ENCODE data around the gene MEGF6.

Gene MEGF6

DNA sequence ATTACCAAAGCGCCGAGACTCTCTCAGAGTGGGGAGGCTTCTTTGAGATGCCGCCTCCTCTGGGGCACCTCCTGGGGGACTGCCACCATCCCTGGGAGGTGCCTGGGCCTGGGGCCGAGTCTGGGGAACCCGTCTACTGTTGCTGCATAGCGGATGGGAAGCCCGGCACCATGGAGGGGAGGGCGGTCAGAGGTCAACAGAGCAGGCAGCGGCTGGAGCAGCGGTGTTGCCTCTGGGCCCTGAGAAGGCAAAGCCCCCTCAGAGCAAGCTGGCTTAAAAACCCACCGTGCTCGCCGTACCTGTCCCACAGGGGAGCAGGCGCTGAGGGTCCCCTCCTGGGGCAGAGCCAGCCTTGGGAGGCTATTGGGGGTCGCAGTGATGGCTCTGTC is 94.8 kb downstream of the MEGF6 start:
- DNase-seq: no peak

DNA sequence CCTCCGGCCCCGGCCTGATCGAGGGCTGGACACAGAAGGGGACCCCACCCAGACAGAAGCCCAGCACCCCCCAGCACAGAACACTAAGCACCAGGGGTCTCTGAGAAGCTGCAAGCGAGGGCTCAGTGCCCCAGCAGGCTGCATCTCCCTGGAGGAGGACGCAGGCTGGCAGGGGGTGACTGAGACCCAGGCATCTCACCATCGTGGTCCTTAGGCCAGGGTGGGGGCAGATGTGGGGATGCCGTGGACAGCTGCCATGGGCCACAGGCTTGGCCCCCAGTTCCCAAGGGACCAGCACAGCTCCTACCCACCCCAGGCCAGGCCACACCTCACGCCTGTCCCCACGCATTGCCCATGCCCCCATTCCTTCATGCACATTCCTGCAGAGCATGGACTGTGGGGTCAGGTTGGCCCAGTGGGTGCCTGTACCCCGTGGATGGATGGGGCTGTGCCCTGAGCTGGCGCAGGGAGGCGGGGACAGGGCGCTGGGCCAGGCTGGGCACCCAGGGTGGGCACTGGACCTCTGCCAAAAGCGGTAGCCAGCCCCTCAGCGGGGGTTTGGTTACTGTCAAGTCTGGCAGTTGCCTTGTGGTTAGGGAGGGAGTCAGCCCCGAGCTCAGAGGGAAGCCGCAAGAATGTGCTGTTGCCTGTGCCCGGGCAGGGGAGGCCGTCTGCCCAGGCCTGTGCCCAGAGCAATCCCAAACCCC is 95.4 kb downstream of the MEGF6 start:
- DNase-seq: peak; percentile 94

DNA sequence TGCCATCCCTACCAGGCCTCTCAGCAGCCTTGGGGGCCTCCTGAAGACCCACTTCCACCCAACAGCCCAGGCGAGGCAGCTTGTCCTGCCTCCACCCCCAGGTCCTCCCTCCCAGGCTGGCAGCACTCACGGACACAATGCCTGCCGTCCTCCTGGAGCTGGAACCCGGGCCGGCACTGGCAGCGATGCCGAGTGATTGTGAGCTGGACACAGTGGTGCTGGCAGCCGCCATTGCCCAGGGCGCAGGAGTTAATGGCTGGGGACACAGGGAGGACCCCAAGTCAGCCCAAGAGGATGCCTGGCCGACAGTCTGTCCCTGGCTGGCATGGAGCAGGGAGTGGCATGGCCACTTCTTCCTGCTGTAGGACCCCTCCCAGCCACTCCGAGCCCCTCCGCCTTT is 96.0 kb downstream of the MEGF6 start:
- DNase-seq: no peak

DNA sequence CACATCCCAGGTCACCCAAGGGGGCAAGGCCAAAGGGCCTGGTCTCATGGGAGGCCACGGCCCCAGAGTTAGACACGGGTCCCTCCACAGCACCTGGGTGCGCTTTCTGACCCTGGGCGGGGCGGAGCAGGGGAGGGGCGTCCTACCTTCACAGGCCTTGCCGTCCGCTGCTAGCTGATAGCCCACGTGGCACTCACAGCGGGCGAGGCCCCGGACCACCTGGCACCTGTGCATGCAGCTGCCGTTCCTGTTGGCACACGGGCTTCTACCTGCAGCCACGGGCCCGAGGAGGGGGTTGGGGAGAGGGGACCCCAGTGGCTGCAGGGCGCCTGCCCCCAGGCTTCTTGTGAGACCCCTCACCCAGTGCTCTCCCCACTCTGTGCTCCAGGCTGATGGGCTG is 96.9 kb downstream of the MEGF6 start:
- DNase-seq: no peak

DNA sequence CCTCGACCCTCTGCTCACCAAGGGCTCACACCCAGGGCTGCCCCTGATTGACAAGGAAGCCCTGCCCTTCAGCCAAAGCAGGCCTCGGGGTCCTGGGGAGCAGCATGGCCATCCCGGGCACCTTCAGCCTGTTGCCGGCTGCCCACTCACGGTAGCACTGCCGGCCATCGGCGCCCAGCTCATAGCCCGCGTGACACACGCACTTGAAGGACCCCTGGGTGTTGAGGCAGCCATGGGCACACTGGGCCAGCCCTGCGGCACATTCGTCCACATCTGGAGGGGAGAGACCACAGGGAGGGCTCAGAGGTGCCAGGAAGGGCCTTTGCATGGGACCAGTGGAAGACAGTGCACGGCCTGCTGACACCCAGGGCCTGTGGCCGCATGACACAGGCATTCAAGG is 99.5 kb downstream of the MEGF6 start:
- DNase-seq: no peak

DNA sequence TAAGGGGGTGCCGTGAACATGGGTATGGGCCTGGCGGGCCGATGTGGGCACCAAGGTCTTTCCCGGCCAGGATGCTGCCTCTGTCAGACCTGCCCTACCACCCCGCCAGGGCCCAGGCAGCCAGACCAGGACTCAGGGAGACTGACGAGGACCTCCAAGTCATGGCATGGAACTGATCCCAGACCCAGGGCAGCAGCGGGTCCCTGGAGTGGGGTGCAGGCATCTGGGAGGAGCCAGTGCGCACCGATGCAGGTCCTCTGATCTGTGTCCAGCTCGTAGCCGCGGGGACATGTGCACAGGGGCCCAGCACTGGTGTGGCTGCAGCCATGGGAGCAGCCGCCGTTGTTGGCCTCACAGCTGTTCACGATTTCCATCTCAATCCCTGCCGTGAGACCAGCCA is 100.0 kb downstream of the MEGF6 start:
- DNase-seq: no peak

DNA sequence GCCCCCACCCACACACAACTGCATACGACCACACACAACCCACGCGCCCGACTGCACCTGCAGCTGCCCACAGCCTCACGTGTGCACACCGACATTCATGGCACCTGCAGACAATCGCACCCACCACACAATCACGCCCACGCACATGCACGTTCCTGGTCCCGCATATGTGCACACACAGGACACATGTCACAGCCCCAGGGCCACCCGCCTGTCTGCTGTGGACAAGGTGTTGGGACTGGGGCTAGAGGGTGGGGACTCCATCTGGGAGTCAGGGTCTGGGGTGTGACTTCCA is 100.4 kb downstream of the MEGF6 start:
- no peak for DNase-seq

DNA sequence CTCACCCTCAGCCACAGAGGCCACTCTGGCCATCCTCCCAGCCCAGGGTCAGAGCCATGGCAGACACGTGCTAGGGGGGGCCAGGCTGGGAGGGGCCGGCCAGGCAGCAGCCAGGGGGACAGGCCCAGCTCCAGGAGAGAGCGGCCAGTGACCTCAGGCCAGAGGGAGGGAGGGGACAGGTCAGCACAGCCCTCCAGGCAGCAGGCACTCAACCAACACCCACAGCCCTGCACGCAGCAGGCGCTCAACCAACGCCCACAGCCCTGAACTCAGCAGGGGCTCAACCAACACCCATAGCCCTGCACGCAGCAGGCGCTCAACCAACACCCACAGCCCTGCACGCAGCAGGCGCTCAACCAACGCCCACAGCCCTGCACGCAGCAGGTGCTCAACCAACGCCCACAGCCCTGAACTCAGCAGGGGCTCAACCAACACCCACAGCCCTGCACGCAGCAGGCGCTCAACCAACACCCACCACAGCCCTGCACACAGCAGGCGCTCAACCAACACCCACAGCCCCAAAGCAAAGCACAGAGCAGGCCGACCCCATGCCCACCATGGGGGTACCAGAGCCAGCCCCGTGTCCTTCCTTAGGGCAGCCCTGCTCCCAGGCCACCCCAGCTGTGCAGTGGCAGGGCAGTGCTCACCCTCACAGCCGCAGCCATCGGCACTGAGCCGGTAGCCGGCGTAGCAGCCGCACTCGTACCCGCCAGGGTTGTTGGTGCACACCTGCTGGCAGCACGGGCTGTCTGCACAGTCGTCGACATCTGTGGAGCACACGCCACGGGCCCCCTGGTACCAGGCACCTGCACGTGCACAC is 101.0 kb downstream of the MEGF6 start:
- DNase-seq: no peak

DNA sequence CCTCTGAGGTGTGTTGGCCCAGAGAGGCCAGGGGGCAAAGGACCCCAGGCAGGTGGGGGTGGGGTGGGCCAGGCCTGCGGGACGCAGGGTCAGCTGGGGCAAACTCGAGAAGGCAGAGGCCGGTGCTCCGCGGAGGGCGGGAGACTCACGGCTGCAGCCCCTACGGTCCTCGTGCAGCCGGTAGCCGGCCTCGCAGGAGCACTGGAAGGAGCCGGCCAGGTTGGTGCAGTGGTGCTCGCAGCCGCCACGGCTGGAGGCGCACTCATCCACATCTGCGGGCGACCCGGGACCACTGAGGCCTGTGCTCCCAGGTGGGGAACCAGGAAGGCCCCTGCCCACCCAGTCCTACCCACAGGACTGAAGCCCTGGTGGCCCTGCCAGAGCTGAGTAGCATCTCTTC is 101.6 kb downstream of the MEGF6 start:
- DNase-seq: no peak

DNA sequence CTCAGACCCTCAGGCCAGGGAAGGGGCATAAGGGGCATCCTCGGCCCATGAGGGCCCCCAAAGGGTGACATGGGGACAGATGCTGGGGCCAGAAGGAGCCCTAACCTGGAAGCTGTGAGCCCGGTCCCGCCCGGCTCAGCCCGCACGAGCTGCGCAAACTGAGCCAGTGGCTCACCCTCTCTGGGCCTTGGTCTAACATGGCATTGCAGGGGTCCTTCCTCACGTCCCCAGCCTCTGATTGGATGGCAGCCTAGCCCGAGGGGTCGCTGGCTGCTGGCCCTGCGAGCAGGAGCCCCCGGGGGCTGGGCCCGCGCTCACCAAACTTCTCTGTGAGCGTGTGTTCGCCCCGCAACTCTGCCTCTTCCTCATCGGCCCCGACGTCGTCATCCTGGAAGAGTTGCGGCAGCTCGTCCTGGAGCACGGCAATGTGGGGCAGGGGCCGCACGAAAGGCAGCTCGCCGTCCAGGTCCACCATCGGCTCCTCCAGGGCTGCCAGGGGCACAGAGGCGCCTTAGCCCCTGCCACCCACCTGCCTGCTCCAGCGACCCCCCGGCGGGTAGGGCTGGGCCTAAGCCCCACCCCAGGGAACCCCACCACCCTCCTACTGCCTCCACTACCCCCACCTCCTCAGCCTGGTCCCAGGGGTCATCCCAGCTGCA is 102.4 kb downstream of the MEGF6 start:
- no peak for DNase-seq

DNA sequence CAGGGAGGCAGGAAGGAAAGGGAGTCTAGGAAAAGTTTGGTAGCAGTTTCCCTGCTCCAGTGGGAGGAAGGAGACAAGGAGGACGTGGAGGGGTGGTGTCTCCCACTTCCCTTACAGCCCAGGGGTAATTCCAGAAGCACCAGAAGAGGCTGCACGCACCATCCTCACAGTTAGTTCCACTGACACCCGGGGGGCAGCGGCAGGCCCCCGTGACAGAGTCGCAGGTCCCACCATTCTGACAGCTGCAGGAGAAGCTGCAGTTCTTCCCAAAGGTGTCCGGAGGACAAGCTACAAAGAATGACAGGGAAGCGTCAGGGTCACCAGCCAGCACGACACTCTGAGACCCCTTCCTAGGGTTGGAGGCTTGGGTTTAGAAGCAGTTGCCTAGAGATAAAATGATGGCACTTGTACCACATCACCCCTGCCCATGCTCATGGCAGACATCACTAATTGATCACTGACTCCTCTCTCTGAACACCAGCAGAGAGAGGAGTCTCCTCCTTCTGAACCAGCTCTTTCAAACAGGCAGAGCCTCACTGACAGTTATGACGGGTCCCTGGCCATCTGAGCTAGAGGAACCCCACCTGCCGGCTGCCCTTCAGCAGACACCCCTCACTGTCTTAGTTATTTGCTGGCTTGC is 103.6 kb downstream of the MEGF6 start:
- no peak for DNase-seq

DNA sequence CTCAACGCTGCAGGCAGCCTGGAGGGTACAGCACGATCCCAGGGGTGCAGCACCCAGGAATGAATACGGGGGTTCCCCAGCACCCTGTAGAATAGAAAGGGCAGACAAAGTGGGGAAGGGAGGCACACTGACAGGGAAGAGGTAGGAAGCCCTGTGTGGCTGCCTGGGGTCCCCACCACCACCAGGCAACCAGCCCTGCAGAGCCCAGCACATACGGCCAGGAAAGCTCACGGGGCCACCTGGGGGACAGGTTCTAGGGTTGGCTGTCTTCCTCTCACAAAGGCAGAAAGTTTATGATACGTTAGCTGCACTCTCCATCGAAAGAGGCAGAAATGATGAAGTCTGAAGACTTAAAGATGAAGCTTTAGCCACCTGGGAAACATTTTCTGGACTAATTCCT is 104.4 kb downstream of the MEGF6 start:
- DNase-seq: no peak

DNA sequence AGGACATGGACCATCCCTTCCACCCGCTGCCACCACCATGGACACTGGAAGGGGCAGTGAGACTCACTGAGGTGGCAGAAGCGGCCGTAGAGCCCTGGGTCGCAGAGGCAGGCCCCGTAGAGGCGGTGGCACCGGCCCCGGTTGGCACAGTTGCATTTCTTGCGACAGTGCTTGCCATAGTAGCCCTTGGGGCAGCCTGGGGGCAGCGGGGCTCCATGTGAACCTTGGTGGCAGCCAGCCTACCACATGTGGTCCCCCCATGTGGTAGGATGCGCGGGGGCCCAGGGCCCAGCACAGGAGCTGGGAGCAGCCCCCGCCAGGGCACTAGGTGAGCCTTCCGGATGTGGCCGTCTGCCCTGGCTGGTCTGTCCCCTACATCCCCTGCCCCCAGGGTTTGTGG is 105.3 kb downstream of the MEGF6 start:
- DNase-seq: no peak

DNA sequence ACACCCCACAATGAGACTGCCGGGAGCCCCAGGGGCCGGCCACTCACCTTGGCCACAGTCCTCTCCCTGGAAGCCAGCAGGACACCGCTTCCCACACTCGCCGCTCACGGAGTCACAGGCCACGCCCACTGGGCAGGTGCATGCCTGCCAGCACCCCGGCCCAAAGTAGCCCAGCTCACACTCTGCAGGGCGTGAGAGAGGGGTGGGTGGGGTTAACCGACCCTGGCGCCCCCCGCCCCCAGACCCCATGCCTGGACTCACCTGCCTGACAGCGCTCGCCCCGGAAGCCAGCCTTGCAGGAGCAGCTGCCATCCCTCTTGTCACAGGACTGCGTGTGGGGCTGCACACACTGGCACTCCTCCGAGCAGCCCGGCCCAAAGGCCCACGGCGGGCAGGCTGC is 106.1 kb downstream of the MEGF6 start:
- DNase-seq: no peak

DNA sequence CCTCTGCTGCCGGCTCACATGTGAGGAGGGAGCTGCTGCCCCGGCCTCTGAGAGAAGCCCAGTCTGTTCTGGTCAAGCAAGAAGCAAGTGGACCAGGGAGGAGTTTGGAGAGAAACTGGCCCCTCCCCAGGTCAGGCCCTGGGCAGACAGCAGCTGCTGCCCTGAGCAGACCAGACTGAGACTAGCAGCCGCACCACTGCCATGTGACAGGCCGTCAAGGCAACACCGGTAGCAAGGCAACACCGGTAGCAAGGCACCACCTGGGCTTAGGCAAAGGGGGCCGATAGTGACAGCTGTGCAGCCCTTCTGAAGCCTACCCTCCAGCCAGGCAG is 106.5 kb downstream of the MEGF6 start:
- DNase-seq: no peak

DNA sequence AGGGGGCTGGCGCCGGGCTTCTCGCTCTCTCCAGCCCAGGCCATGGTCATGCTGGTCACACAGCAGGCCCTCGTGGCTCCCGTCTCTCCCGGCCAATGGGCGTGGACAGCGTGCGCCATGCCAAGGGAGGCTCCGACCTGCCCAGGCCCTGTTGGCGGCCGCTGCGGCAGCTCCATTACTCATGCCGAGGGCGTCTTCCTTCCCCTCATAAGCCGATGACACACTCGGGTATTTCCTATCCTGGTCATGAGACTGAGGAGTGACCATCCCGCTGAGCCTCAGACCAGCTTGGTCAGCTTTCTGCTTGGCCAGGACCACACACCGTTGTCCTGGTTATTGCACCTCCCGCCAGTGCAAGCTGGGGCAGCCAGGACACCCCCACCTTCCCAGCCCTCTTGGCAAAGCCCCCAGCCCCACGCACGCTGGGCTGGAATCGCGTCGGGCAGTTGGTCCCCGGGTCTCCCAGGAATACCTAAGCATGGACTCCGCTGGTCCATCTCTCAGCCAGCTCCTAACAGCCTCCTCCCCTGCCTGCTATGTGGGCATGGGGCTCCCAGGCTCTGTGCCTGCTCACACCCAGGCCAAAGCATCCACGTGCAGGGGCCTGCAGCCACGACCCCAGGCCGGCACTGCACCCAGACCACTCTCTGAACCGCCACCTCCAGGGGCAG is 107.0 kb downstream of the MEGF6 start:
- DNase-seq: no peak

DNA sequence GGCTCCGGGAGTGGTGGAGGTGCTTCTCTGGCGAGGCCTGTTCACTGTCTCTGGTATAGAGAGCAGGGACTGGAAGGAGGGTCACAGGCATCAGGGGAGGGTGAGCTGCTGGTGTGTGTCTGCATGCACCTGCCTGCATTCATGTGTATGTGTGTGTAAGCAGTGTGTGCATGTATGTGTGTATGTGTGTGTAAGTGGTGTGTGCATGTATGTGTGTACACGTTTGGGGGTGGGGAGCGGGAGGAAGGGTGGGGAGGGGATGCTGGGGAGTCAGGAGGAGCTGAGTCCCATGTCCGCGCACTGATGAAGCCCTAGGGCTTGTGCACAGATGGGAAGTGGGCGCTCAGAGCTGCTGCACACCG is 107.8 kb downstream of the MEGF6 start:
- no peak for DNase-seq

DNA sequence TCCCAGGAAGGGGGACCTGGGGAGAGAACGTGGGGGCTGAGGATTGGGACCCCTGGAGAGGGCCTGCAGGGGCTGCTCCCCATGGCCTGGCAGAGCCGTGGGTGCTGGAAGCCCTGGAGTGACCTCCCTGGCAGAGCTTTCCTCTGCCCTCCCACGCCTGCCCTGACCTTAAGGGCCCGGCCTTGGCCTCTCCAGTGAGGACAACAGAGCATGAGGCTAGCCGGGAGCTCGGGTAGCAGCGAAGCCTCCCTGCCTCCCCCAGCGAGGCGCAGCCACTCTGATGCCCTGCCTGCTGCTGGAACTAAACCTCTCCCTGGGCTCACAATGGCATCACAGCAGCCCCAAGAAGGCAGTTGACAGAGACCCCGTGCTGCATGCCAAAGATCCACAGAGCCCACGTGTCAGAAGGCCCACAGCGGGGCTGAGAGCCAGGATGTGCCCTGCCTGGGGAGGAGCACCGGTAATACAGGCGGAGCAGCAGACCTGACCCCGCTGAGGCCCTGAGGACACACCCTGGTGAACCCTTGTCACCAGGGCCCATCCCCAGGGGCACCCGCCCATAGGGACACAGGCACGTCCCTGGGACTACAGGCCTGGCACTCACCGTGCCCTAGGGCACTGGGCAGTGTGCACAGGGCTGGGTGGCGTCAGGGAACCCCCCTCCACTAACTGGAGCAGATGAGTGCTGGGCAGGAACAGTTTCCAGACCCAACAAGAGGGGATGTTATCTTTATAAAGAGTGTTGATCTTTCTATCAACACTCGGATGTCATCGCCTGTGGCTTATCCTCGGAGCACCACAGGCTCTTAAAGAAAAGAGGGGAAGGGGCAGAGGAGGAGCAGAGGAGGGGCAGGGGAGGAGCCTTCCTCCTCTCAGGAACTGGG is 108.4 kb downstream of the MEGF6 start:
- DNase-seq: no peak

DNA sequence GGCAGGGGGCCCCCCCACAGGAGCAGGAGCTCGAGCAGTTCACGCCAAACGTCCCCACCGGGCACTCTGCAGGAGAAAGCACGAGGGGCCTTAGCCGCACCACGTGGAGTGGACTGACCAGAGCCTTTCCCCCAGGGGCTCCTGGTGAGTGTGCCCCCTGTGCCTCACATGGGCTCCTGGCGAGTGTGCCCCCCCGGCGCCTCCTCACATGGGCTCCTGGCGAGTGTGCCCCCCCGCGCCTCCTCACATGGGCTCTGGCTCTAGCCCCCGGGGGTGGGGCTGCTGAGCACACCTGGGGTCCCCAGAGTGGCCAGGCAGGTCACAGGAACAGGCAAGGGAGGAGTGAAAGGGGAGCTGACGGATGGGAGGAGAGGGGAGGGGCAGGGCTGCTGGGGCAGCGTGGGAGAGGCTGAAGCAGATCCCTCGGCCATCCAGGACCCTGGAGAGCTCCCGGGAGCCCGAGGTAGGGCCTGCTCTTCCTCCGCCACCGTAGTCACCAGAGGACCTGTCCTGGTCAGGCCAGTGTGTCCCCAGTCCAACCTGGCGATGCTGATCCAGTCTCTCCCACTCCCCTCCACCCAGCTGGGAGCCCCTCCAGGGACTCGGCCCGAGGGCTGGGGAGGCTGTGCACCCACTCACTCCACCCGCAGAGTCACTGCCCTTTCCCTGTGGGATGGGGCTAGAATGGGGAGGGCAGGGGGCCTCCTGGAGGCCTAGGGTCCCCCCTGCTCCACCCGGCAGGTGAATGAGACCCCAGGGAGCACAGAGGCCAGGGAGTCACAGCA is 109.3 kb downstream of the MEGF6 start:
- DNase-seq: peak; percentile 62

DNA sequence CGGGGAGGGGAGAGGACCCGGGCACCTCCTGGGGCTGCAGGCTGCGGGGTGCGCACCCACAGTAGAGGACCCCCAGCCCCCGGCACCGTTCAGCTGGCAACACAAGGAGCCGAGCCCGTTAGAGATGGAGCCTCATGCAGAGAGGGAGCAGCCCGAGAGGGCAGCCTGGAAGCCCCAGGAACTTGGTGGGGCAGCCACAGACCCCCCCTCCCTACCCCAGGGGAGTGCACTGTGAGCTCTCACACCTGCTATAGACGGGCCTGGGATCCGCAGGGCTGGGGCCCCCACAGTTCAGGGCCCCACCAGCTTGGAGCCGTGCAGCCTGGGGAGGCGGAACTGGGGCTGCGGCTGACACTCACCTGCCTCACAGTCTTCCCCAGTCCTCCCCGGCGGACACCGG is 109.9 kb downstream of the MEGF6 start:
- no peak for DNase-seq

DNA sequence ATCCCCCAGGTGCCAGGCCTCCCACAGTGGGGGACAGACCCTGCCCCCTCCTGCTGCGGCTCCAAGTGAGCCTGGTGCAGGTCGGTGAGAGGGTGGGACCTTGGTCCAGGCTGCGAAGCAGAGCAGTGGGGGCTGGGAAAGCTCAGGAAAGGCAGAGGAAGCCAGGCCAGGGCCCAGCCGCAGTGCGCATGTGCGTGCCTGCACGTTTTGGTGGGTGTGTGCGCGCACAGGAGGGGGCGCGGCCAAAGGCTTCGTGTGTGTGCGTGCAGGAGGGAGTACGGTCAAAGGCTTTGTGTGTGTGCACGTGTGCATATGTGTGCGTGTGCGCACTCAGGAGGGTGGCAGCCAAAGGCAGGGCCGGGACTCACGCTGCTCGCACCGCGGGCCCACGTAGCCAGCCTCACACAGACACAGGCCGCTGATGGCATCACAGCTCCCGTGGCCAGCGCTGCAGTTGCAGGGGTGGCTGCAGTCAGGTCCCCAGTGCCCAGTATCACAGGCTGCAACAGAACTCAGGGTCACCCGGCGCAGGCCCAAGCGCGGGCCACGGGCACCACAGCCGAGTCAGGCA is 111.0 kb downstream of the MEGF6 start:
- DNase-seq: no peak
